Mammary epithelial cell (primary cell): ENCODE data around the gene GPATCH1.

Experiments used
- CTCF ChIP-seq, 2 donors: IDR thresholded peaks in 1 of 2; conservative IDR thresholded peaks in 1 of 2; 2 replicates each; pipeline ENCODE4 v1.5.1; 2011 to 2012; ENCODE audit warnings: inconsistent platforms in 2 of 2, low read length in 2 of 2, mild to moderate bottlenecking in 2 of 2, control low read depth in 1 of 2, low read depth in 1 of 2; ENCODE audit not compliant: insufficient read depth in 1 of 2; ENCODE audit errors: extremely low read depth in 1 of 2
- EZH2 ChIP-seq: IDR thresholded peaks from 2 replicates; pipeline ENCODE4 v1.6.1; 2012; ENCODE audit warnings: low read length, inconsistent platforms, borderline replicate concordance

DNA sequence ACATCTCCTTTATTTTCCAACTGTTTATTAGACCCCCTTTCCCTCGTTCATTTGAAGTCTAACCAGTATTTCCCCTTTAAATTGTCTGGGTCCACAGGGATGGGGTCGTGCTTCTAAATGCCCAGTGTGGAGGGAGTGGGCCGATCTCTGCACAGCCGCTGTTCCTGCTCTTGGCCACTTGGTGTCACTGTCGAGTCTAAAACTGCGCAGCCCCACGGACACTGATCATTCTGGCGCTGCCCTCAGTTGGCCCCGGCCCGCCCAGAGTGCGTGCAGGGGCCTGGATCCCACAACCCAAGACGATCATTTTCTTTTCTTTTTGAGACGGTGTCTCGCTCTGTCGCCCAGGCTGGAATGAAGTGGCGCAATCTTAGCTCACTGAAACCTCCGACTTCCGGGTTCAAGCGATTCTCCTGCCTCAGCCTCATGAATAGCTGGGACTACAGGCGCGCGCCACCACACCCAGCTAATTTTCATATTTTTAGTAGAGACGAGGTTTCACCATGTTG is 63.0 kb downstream of the GPATCH1 start:
- TF ChIP-seq CTCF (conservative IDR thresholded peaks at IDR 0.05 in 1 of 2, IDR thresholded peaks at IDR 0.05 in 1 of 2; ENCODE audit: extremely low read depth in 1 of 2, insufficient read depth in 1 of 2, low read depth in 1 of 2, low read length in 2 of 2) (peak; percentile 91 to 93), EZH2 (no peak)
